SIG-M5 treated with dmso at 0.1 percent for 504 hours (cell line): ENCODE measurements around the gene SMTNL1.
"Not testable (repeated sequence)": the region's sequence is repeated elsewhere in the genome, so short reads cannot be mapped to it uniquely, and the experiment has no call there.

Source experiments
- DNase-seq: peaks from one replicate; lab custom pipeline; 2025; ENCODE audit not compliant: unreplicated experiment; lab: John Stamatoyannopoulos, UW

Gene SMTNL1

GRCh38 chr11:57508341-57509170, 28.8 kb upstream of the SMTNL1 start:
- DNase-seq = no peak

- no peak for DNase-seq
These were observed 25.5 kb upstream of the SMTNL1 start for GRCh38 chr11:57511741-57512430.

GRCh38 chr11:57512646-57513451, 24.5 kb upstream of the SMTNL1 start:
- no peak for DNase-seq

- peak; percentile 49 for DNase-seq
These were observed 24.0 kb upstream of the SMTNL1 start for GRCh38 chr11:57513452-57513795.

- peak; percentile 15 for DNase-seq
These were observed 23.4 kb upstream of the SMTNL1 start for GRCh38 chr11:57513911-57514537.

GRCh38 chr11:57514538-57515331, 22.7 kb upstream of the SMTNL1 start:
- DNase-seq = peak; percentile 42

GRCh38 chr11:57515332-57516060, 21.9 kb upstream of the SMTNL1 start, which contains the start of gene SLC43A1:
Gene SLC43A1 (minus strand): TSS chr11:57515702. CDS start chr11:57514111, 1,591 bp downstream.
- DNase-seq = peak; percentile 51

GRCh38 chr11:57516061-57516443, 21.3 kb upstream of the SMTNL1 start:
- no peak for DNase-seq

- no peak for DNase-seq
These were observed 16.3 kb upstream of the SMTNL1 start for GRCh38 chr11:57521116-57521515.

- no peak for DNase-seq
These were observed 14.0 kb upstream of the SMTNL1 start for GRCh38 chr11:57523419-57523818.

GRCh38 chr11:57527056-57527631, 10.3 kb upstream of the SMTNL1 start:
- DNase-seq = peak; percentile 34

GRCh38 chr11:57529012-57529411, 8.4 kb upstream of the SMTNL1 start:
- DNase-seq = no peak

- DNase-seq = no peak
These were observed 7.2 kb upstream of the SMTNL1 start for GRCh38 chr11:57530215-57530595.

GRCh38 chr11:57530596-57531507, 6.5 kb upstream of the SMTNL1 start, which contains the start of gene TIMM10:
Gene TIMM10 (minus strand): TSS chr11:57530754. CDS start chr11:57530189, 565 bp downstream.
- peak; percentile 98 for DNase-seq

GRCh38 chr11:57534449-57534848, 2.9 kb upstream of the SMTNL1 start:
- DNase-seq = not testable (repeated sequence)

GRCh38 chr11:57539342-57539741, 1.9 kb downstream of the SMTNL1 start:
- DNase-seq = no peak

GRCh38 chr11:57541169-57541568, 3.8 kb downstream of the SMTNL1 start:
- DNase-seq = no peak

GRCh38 chr11:57542582-57542981, 5.2 kb downstream of the SMTNL1 start:
- DNase-seq = no peak
